Right forelimb (tissue), 1 donor: ENCODE measurements around the gene TEX13B.

ENCODE experiments used
- DNase-seq: peaks from one replicate; pipeline ENCODE4 v3.0.0-alpha.2; 2018

TEX13B gene

DNA sequence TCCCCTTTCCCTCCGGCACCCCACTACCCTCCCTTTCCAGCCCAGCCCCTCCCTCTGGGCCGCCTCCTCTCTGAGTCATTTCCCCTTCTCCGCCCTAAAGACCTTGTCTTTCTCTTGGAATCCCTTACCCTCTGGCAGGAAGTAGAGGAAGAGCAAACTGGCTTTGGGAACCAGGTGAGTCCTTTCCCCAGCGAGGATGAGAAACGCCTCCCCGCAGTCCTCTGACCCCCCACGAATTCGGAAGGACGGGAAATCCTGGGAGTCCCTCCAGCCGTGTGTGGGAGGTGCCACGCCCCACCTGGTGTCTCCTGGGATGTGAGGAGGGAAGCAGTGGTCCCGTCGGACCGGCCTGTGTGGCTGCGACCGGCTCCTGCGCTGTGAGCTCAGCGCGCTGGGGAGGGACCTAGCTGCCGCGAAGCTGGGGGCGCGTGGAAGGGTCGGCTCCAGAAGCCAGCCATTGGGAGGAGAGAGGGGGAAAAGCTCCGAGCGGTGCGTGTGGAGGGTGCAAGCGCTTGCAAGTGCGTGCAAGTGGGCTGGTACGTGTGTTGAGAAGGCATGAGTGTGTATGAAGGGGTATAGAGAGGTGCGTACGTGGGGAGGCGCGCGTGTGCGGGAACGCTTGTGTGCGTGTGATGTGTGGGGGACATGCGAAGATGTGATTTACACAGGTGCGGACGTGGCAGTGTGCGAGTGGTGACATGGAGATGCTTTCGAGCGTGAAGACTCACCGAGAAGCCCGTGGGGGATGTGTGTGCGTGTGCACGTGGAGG is 46.3 kb downstream of the TEX13B start:
- no peak for DNase-seq

DNA sequence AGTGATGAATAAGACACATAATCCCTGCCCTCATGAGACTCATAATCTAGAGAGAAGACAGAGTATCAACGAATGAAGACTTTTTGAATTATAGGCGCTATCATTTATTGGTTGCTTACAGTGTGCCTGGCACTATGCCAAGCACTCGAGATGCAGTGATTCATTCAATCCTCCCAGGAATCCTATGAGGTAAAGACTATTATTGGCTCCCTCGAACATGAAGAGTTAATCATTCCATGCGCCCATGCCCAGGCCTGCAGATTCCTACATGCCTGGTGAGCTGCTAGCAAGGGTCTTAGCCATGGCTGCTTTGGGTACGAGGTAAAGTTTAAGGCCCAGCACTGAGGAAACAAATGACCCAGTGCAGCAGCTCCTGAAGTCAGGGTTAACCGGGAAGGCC is 47.0 kb downstream of the TEX13B start:
- no peak for DNase-seq

DNA sequence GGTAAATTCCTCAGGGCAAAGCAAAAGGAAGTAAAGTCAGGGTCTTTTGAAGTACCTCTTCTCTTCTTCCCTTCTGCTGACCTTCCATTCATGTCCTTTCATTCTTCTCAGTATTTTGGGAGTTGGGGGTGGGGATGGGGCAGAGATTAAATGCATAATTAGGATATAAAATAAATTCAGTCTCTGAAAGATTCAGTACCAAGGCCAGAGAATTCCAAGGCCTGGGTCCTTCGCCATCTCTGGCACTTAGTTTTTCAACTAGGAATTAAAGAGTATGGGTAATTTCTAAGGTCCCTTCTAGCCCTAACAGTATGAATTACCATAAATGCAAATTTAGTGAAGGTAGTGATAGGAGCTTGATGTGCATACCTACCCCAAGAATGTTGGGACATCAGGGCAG is 47.9 kb downstream of the TEX13B start:
- DNase-seq, result no peak
